ENCODE measurements around the gene GDF15.
"Not testable (repeated sequence)": the region's sequence is repeated elsewhere in the genome, so short reads cannot be mapped to it uniquely, and the experiment has no call there.

The GDF15 gene, protein sequence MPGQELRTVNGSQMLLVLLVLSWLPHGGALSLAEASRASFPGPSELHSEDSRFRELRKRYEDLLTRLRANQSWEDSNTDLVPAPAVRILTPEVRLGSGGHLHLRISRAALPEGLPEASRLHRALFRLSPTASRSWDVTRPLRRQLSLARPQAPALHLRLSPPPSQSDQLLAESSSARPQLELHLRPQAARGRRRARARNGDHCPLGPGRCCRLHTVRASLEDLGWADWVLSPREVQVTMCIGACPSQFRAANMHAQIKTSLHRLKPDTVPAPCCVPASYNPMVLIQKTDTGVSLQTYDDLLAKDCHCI

DNA sequence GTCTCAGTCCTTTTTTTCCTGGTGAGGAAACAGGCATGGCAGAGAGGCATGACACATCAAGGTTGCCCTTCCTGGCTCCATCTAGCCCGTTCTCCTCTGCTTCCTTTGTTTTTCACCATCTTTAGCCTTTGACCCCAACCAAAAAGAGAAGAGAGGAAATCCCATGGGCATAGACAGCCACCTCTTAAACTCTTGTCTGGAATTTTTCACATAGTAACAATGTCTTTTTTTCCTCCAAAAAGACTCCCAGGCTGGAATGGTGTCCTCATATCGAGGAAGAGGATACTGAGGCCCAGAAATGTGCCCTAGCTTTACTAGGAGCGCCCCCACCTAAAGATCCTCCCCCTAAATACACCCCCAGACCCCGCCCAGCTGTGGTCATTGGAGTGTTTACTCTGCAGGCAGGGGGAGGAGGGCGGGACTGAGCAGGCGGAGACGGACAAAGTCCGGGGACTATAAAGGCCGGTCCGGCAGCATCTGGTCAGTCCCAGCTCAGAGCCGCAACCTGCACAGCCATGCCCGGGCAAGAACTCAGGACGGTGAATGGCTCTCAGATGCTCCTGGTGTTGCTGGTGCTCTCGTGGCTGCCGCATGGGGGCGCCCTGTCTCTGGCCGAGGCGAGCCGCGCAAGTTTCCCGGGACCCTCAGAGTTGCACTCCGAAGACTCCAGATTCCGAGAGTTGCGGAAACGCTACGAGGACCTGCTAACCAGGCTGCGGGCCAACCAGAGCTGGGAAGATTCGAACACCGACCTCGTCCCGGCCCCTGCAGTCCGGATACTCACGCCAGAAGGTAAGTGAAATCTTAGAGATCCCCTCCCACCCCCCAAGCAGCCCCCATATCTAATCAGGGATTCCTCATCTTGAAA lies at the start of gene GDF15:
TSS of gene GDF15 (plus strand) at position 484 of the 868 bp plus-strand sequence. CDS start at position 516, 32 bp downstream.
- DNase-seq, result peak; percentile 34

DNA sequence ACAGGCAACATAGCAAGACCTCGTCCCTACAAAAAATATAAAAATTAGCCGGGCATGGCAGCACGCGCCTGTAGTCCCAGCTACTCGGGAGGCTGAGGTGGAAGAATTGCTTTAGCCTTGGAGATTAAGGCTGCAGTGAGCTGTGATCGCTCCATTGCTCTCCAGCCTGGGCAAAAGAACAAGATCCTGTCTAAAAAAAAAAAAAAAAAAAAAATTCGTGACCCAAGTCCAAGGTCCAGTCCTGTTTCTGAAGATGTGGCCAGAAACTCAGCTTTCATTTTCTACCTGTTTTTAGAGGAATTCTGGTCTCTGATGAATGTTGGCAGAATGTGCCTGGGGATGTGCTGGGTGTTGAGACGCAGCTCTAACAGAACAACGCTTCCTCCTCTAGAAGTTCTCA lies 47.4 kb upstream of the GDF15 start:
- no peak for DNase-seq

DNA sequence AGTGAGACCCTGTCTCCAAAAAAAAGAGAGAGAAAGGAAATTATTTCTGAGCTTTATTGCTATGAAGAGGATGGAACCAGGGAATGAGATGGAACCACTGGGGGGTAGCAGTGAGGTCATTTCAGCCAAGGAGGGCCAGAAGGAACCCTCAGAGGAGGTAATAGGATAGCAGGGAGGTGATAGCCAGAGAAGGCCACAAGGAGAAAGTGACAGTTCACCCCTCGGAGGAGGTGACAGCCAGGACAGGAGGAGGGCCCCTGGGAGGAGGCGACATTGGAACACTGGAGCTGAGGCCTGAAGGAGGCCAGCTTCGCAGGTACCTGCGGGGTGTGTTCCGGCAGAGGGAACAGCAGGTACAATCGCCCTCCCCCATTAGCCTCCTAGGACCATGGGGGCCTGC lies 46.2 kb upstream of the GDF15 start:
- no peak for DNase-seq

DNA sequence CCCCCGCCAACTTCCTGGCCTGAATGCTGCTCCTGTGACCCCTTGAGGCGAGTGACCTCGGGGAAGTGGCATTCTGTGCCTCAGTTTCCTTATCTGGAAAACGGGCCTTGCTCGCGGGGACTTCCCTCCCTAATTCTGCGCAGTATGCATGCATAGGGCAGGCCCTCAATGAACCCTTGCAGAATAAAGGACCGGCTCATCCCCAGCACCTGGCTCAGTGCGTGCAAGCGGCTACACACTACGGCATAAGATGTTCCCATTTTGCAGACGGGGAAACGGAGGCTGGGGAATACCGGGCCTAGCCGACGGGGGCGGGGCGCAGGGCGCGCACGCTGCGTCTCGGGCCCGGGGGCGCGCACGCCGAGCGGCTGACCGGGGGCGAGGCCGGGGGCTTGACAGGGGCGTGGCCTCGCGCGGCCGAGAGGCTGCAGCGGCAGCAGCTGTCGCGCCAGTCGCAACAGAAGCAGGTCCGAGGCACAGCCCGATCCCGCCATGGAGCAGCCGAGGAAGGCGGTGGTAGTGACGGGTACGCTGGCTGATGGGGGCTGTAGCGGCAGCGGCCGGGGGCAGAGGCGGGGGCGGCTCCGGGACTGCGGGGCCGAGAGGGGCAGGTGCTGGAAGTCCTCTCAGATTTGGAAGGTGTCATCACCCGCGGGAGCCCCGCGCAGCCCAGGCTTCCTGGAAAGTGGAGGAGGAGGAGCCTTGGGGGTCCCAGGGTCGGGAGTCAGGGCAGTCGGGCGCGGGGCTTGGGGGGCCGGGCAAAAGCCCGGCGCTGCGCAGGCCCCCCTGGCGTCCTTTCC lies 45.6 kb upstream of the GDF15 start, which contains the start of gene PGPEP1:
TSS of gene PGPEP1 (plus strand) at position 409 of the 800 bp plus-strand sequence. CDS start at position 493, 84 bp downstream.
- peak; percentile 84 for DNase-seq

DNA sequence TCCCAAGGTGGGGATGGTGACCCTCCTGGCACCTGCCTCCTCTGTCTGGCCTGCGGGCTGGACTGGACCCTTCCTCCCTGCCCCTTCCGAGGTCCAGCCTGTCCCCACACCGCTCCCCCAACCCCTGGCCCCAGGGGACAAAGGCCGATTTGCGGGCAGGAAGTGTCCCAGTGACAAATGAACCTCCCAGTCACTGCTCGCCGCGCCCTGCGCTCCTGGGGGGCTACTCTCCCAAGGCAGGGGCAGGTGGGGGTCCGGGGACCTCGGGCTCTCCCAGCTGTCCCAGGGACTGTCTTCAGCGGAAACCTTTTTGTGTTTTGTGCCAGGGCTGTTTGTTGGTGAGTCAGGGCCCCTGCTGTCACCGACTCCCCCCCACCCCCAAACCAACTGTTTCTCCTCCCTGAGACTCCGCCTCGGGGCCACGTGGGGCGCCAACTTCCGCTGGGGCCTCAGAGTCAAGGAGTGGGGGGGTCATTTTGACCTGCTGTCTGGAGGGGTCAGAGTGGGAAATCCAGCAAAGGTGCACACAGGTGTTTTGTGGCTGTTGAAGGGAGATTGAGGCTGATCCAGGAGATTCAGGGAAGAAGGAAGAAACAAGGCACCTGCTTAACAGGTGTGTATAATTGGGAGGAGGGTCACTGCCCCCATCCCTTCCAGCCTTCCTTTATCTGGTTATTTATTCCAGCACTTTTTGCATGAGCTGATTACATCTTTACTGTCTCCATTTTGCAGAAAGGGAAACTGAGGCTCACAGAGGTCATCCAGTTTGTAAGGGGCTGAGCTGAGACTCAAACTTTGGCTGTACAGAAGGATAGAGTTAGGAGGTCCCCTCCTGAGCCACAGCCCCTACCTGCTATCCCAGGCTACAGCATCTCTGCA lies 44.7 kb upstream of the GDF15 start:
- peak; percentile 49 for DNase-seq

- DNase-seq, result no peak
Observed at GRCh38 chr19:18342090-18342632, 43.8 kb upstream of the GDF15 start.

DNA sequence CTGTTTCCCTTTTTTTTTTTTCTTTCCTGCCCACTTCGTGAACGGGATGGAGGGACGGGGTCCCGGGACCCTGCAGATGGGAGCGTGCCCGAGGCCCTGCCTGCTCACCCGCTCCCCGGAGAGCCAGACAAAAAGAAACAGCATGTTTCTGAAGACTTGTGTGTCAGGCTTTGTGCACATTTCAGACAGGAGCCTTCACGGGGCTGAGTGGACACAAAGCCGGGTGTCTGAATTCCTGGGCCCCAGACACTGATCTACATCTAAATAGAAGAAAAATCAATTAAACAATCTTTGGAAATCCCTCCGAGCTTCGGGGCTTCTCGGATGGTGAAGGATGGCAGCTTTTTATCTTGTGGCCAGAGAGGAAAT lies 41.4 kb upstream of the GDF15 start:
- no peak for DNase-seq

- no peak for DNase-seq
Observed at GRCh38 chr19:18345296-18345695, 40.7 kb upstream of the GDF15 start.

GRCh38 chr19:18346091-18346490 lies 39.9 kb upstream of the GDF15 start:
- DNase-seq, result no peak

DNA sequence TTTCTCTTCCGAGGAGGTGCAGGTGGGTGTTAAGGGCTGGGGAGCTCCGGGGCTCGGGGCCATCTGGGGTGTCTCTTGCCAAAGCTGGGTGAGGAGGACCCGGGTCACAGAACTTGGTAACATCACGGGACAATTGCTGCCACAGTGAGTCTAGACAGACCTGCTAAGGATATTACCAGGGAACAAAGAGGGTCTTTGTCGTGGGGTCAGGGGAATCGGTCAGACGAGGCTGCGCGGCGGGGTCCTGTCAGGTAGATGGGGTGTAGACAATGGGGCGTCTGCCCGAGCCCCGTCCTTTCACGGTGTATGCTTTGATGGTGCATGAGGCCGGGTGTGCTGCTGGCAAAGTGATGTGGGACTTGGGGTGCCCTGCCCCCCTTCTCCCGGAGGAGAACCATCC lies 37.8 kb upstream of the GDF15 start:
- no peak for DNase-seq

DNA sequence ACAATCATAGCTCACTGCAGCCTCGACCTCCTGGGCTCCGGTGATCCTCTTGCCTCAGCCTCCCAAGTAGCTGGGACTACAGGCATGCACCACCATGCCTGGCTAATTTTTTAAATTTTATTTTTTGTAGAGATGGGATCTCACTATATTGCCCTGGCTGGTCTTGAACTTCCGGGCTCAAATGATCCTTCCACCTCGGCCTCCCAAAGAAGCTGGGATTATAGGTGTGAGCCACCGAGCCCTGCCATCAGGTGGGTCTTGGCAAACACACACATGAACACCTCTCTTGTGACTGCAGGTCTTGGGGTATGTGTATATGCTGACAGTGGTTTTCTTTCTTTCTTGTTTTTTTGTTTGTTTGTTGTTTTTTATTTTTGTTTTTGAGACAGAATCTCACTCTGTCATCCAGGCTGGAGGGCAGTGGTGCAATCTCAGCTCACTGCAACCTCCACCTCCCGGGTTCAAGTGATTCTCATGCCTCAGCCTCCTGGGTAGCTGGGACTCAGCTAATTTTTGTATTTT lies 37.1 kb upstream of the GDF15 start:
- not testable (repeated sequence) for DNase-seq

DNA sequence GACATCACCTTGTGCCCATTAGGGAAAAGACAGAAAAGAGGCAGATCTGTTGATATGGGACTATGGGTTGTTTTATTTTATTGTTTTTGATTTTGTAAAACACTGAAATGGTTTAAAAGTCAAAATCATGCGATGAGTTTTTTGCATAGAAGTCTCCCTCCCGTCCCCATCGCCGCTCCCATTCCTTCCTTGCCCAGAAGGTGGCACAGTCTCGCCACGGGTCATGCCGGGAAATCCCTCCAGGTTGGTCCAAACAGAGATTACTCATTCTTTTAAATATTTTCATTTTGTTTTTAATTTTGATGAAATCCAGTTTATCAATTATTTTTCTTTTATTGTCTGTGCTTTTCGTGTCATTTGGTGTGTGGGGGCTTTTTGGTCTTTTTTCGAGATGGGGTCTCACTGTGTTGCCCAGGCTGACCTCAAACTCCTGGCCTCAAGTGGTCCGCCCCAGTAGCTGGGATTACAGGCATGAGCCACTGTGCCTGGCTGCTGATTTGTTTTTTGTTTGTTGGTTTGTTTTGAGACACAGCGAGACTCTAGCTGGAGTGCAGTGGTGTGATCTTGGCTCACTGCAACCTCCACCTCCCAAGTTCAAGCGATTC lies 36.3 kb upstream of the GDF15 start:
- peak; percentile 42 for DNase-seq

- no peak for DNase-seq
Observed at GRCh38 chr19:18350490-18350889, 35.5 kb upstream of the GDF15 start.

- DNase-seq, result no peak
Observed at GRCh38 chr19:18351544-18351943, 34.4 kb upstream of the GDF15 start.

- no peak for DNase-seq
Observed at GRCh38 chr19:18353378-18354005, 32.5 kb upstream of the GDF15 start.

DNA sequence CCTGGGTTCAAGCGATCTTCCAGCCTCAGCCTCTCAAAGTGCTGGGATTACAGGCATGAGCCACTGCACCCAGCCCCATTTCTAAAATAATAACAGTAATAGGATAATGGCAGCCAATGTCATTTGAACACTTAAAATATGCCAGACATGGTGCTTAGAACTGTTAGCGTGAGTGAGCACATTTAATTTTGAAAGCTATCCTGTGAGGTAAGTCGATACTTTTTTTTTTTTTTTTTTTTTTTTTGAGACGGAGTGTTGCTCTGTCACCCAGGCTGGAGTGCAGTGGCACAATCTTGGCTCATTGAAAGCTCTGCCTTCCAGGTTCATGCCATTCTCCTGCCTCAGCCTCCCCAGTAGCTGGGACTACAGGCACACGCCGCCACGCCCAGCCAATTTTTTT lies 31.2 kb upstream of the GDF15 start:
- not testable (repeated sequence) for DNase-seq

DNA sequence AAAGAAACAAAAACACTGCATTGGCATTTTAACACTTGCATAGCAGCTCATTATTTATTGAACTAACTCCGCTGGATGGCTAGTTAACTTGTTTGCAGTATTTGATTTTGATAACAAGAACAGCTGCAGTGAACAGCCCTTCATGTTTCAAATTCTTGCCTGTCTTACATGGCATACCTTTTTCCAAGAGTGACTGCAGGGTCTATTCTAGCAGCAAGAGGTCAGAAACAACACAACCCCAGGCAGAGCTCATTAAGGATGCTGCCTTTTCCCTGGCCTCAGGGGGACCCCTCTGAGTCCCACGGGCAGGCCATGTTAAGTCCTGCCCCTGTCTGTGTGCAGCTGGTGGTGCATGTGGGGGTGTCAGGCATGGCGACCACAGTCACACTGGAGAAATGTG lies 28.9 kb upstream of the GDF15 start:
- DNase-seq, result no peak

DNA sequence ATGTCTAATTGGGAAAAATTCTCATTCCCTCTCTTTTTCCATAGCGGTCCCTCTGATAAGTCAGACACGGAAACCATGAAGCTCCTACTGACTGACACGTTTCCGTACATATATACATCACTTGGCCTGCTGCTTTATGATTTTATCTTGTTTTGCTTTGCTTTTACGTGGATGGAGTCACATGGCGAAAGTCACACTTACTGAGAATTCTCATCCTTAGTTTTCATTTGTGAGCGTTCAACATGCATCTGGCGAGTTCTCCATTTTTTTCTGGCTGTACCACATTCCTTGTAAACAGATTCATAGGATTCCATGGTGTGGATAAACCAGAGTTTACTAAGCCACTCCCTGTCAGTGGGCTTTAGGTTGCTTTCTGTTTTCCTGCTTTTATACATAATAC lies 24.3 kb upstream of the GDF15 start:
- DNase-seq, result no peak

GRCh38 chr19:18362934-18363542 lies 22.9 kb upstream of the GDF15 start:
- no peak for DNase-seq

DNA sequence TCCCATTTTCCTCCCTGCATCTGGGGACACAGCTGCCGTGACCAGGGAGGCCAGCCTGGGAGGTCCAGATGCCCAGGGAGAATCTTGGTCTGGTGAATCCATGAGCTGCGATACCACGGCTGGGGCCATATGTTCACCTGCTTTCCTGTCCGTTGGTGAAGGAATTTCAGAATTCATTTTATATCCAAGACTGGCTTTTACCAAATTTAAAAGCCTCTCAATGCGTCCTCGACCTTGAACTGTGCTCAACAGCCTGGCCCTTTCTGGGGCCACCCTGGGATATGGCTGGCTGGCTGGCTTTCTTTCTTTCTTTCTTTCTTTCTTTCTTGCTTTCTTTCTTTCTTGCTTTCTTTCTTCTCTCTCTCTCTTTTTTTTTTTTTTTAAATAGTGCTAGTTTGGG lies 22.2 kb upstream of the GDF15 start:
- DNase-seq, result no peak
